Natural killer cell (primary cell): ENCODE measurements around the gene BRD7. TPM values are rescaled to one million over a fixed set of nuclear protein-coding genes. Genes with fewer than 3 reads are reported as not detected.
A peak's percentile ranks its signal among the peaks of the same experiment; 100 is the strongest.

Experiments
- ATAC-seq, 3 donors: fragments of 150-1000 bp in 2 of 3; fragments of 200-7000 bp in 1 of 3; cut with Tn5 transposase; 1 replicate in 1 of 3; 2 replicates in 2 of 3; pipeline ENCODE4 v1.10.0; 2021; ENCODE audit warnings: mild to moderate bottlenecking in 2 of 3, moderate library complexity in 2 of 3
- DNase-seq, 2 donors: peaks; one replicate each; pipeline versions ENCODE4 v3.0.0 to v3.0.0-alpha.2; 2013 to 2021; ENCODE audit warnings: mixed read lengths in 1 of 2
- H3K27ac ChIP-seq: one replicate; pipeline ENCODE4 v1.5.1; 2013; ENCODE audit warnings: mild to moderate bottlenecking, low read length
- H3K27me3 ChIP-seq: one replicate; pipeline ENCODE4 v1.6.1; 2013; ENCODE audit warnings: low read length; ENCODE audit not compliant: control insufficient read depth, insufficient read depth
- H3K36me3 ChIP-seq: one replicate; pipeline ENCODE4 v1.6.1; 2013; ENCODE audit warnings: low read length; ENCODE audit not compliant: control insufficient read depth, insufficient read depth
- H3K4me1 ChIP-seq: one replicate; pipeline ENCODE4 v1.6.1; 2013; ENCODE audit warnings: low read length; ENCODE audit not compliant: control insufficient read depth, insufficient read depth
- H3K4me3 ChIP-seq: one replicate; pipeline ENCODE4 v1.5.1; 2013; ENCODE audit warnings: low read length
- H3K9me3 ChIP-seq: one replicate; pipeline ENCODE4 v1.6.1; 2013; ENCODE audit warnings: low read length; ENCODE audit not compliant: control insufficient read depth, insufficient read depth
- H3K27ac Mint-ChIP-seq, 2 donors: one replicate each; pipeline ENCODE4 v1.8.0; 2022; ENCODE audit warnings: mild to moderate bottlenecking in 2 of 2, mixed read lengths in 2 of 2, moderate library complexity in 1 of 2
- H3K27me3 Mint-ChIP-seq, 2 donors: one replicate each; pipeline ENCODE4 v1.8.0; 2022; ENCODE audit warnings: low read depth in 2 of 2, mixed read lengths in 2 of 2
- H3K36me3 Mint-ChIP-seq: one replicate; pipeline ENCODE4 v1.8.0; 2022; ENCODE audit warnings: mixed read lengths
- H3K4me1 Mint-ChIP-seq, 2 donors: one replicate each; pipeline ENCODE4 v1.8.0; 2022; ENCODE audit warnings: mixed read lengths in 2 of 2
- H3K4me3 Mint-ChIP-seq: one replicate; pipeline ENCODE4 v1.8.0; 2022; ENCODE audit warnings: mild to moderate bottlenecking, moderate library complexity, mixed read lengths
- H3K9me3 Mint-ChIP-seq, 2 donors: one replicate each; pipeline ENCODE4 v1.8.0; 2022; ENCODE audit warnings: mixed read lengths in 2 of 2
- WGBS: methylation state at CpG from one replicate; pipeline ENCODE4 v1.1.7; 2013; ENCODE audit warnings: missing lambda C conversion rate; ENCODE audit not compliant: insufficient coverage; 5-methylcytosine and 5-hydroxymethylcytosine counted together
- intact Hi-C: fragments of 100-400 bp; cut with micrococcal nuclease; formaldehyde crosslinking; loops from one replicate; pipeline ENCODE4 v1.14.2; 2022
- total RNA-seq, 4 donors: library from RNA; stranded (reverse); fragments of 120-200 nt in 1 of 4; gene quantifications; one replicate each; pipeline versions ENCODE4 v1.2.3 to v1.2.4, GENCODE V29; 2013 to 2022
- TF ChIP-seq, protein P1 (sequence below): fragments of 200-600 bp; IDR thresholded peaks from one replicate; pipeline ENCODE4 v1.8.0; 2022; ENCODE audit warnings: antibody characterized with exemption

BRD7 gene
- total RNA-seq, 3 donors from 2014 or later (not counting 1 experiment from before 2014, with no cell fraction given): 89.2 to 118 (median 94.9) TPM

DNA sequence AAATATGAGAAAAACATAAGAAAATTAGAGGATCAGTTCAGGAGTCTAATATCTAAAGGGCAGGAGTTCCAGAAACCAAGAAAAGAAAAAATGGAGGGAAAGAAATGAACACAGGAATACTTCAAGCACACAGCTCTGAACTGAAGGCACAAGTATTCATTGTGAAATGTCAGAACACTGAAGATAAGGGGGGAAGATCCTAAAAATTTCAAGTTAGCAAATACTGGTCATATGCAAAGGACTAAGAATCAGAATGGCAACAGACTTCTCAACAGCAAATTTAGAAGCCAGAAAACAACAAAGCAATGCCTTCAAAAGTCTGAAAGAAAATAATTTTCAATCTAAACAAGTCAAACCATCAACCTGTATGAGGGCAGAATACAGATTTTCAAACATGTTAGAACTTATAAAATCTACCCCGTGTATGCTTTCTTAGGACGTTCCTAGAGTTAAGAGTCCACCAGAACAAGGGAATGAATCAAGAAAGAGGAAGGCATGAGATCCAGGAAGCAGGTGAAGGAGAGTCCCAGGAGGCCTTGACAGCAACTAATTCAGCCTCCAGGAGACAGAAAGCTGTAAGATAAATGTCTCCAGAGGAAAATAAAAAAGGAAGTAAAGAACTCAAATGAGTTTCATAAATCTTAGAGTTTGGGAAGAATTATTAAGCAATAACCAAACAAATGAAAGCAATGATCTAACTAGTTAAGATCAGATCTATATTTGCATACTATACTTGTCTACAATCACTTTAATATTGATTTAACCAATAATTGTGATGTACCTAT lies 2.8 kb downstream of the BRD7 start:
- peak overlapping the region; percentile 10 to 43 for H3K27ac Mint-ChIP-seq
- H3K36me3 Mint-ChIP-seq: no peaks in the 10 kb centered on the region
- DNase-seq (no peak), ATAC-seq (no peak)
- TF ChIP-seq, protein P1, sequence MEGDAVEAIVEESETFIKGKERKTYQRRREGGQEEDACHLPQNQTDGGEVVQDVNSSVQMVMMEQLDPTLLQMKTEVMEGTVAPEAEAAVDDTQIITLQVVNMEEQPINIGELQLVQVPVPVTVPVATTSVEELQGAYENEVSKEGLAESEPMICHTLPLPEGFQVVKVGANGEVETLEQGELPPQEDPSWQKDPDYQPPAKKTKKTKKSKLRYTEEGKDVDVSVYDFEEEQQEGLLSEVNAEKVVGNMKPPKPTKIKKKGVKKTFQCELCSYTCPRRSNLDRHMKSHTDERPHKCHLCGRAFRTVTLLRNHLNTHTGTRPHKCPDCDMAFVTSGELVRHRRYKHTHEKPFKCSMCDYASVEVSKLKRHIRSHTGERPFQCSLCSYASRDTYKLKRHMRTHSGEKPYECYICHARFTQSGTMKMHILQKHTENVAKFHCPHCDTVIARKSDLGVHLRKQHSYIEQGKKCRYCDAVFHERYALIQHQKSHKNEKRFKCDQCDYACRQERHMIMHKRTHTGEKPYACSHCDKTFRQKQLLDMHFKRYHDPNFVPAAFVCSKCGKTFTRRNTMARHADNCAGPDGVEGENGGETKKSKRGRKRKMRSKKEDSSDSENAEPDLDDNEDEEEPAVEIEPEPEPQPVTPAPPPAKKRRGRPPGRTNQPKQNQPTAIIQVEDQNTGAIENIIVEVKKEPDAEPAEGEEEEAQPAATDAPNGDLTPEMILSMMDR: no peak
- Histone ChIP-seq H3K27ac (no peak overlapping the region), H3K27me3 (no peaks in the 10 kb centered on the region), H3K36me3 (peaks cover 27% of the 10 kb centered on the region), H3K4me3 (no peak overlapping the region), H3K4me1 (peaks cover 10% of the 10 kb centered on the region), H3K9me3 (no peaks in the 10 kb centered on the region)
- H3K4me1 Mint-ChIP-seq: peaks cover 59 to 61% of the 10 kb centered on the region in 2 donors
- 18% methylated on average over 2 of the region's 2 CpGs for WGBS
- intact Hi-C loops: loop anchor here (5.0 to 10.0 kb wide), 2 partner anchors 39 to 379 kb away; partner anchors contain the start of gene CYLD
- no peaks in the 10 kb centered on the region for H3K27me3 Mint-ChIP-seq
- H3K4me3 Mint-ChIP-seq: peak overlapping the region; percentile 45
- H3K9me3 Mint-ChIP-seq: no peaks in the 10 kb centered on the region

DNA sequence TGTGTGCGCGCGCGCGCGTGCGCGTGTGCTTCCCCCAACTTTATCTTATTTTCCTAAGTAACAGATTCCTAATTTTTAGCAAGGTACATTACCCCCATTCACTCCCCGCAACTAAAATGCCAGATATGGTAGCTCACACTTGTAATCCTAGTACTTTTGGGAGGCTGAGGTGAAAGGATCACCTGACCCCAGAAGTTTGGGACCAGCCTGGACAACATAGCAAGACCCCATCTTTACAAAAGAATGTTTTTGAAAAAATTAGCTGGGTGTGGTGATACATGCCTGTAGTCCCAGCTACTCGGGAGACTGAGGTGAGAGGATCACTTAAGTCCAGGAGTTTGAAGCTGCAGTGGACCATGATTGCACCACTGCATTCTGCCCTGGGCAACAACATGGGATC lies 5.1 kb downstream of the BRD7 start:
- peaks cover 60 to 63% of the 10 kb centered on the region in 2 donors for H3K4me1 Mint-ChIP-seq
- H3K9me3 ChIP-seq: no peaks in the 10 kb centered on the region
- no peak overlapping the region for H3K4me3 Mint-ChIP-seq
- H3K36me3 ChIP-seq: peaks cover 44% of the 10 kb centered on the region
- H3K27ac ChIP-seq: no peak overlapping the region
- ATAC-seq (no peak), DNase-seq (no peak)
- peaks cover 10% of the 10 kb centered on the region for H3K4me1 ChIP-seq
- H3K27me3 Mint-ChIP-seq: no peaks in the 10 kb centered on the region
- TF ChIP-seq, protein P1: no peak
- H3K27me3 ChIP-seq: no peaks in the 10 kb centered on the region
- H3K36me3 Mint-ChIP-seq: peaks cover 8% of the 10 kb centered on the region
- intact Hi-C loops: loop anchor here (10.0 kb wide), 1 partner anchor 381 kb away; the partner anchor contains the start of gene CYLD
- no peak overlapping the region for H3K4me3 ChIP-seq
- peak overlapping the region in 1 of 2 donors; percentile 25 for H3K27ac Mint-ChIP-seq
- no peaks in the 10 kb centered on the region for H3K9me3 Mint-ChIP-seq
- WGBS: 95% methylated on average over 1 of the region's 10 CpGs

DNA sequence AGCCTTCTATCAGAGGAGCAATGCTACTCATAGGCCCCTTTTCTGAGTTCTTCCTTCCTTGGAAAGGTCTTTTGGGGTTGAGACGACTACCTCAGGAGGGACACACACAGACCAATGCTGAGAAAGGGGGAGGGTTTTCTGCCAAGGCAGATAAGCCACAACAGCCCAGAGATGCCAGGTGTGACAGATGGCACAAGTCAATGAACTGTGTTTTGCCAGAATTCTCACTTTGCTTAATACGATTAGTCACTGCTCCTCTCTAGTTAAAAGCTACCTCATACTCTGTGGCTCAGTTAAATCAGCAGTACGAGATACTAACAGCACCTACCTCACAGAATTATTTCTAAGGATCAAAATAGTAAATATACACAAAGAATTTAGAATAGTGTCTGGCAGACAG lies 8.0 kb downstream of the BRD7 start:
- H3K36me3 Mint-ChIP-seq: peaks cover 8% of the 10 kb centered on the region
- TF ChIP-seq, protein P1: no peak
- ATAC-seq: no peak
- no peak for DNase-seq
- 60% methylated on average over 2 of the region's 3 CpGs for WGBS
- H3K9me3 Mint-ChIP-seq: no peaks in the 10 kb centered on the region
- H3K4me3 Mint-ChIP-seq: no peak overlapping the region
- no peak overlapping the region for H3K27ac ChIP-seq
- no peak overlapping the region for H3K4me3 ChIP-seq
- H3K27me3 Mint-ChIP-seq: no peaks in the 10 kb centered on the region
- H3K36me3 ChIP-seq: peaks cover 57% of the 10 kb centered on the region
- H3K4me1 ChIP-seq: no peaks in the 10 kb centered on the region
- no peaks in the 10 kb centered on the region for H3K9me3 ChIP-seq
- intact Hi-C loops: loop anchor here (10.0 kb wide), 1 partner anchor 384 kb away; the partner anchor contains the start of gene CYLD
- H3K27ac Mint-ChIP-seq: peak overlapping the region in 1 of 2 donors; percentile 45
- H3K4me1 Mint-ChIP-seq: peaks cover 42% of the 10 kb centered on the region in 2 donors
- H3K27me3 ChIP-seq: no peaks in the 10 kb centered on the region
